A549 (cell line): ENCODE data around the gene CDH22.

Experiments used
- BHLHE40 ChIP-seq: IDR thresholded peaks from 2 replicates; pipeline ENCODE4 v1.6.1; 2012; ENCODE audit warnings: low read depth, low read length, inconsistent platforms
- EP300 ChIP-seq, 2 experiments: fragments of >200 bp; sonication (Bioruptor Twin); formaldehyde crosslinking; IDR thresholded peaks; 2 replicates in 1 of 2; 3 replicates in 1 of 2; pipeline ENCODE4 v1.6.1; 2016 to 2017
- HDAC2 ChIP-seq: fragments of 200-600 bp; sonication (generic); IDR thresholded peaks from 2 replicates; pipeline ENCODE4 v1.6.1; 2016
- HOXA7 ChIP-seq: fragments of 250-450 bp; sonication (Bioruptor Pico); IDR thresholded peaks from 2 replicates; pipeline ENCODE4 v1.5.0; 2020; ENCODE audit warnings: mild to moderate bottlenecking, moderate library complexity
- POLR2A ChIP-seq: IDR thresholded peaks from 2 replicates; pipeline ENCODE4 v1.6.1; 2012; ENCODE audit warnings: mild to moderate bottlenecking, low read length
- RCOR1 ChIP-seq: fragments of 150-350 bp; IDR thresholded peaks from 2 replicates; pipeline ENCODE4 v1.6.1; 2014; ENCODE audit warnings: antibody characterized with exemption, low read length, low read depth
- REST ChIP-seq: fragments of 200-600 bp; sonication (generic); IDR thresholded peaks from 2 replicates; pipeline ENCODE4 v1.6.1; 2016; ENCODE audit warnings: antibody characterized with exemption, mild to moderate bottlenecking, moderate library complexity
- RFX5 ChIP-seq: fragments of 450-650 bp; IDR thresholded peaks from 2 replicates; pipeline ENCODE4 v1.7.1; 2014; ENCODE audit warnings: antibody characterized with exemption, mild to moderate bottlenecking, moderate library complexity
- TF ChIP-seq, protein P1 (sequence below): fragments of >200 bp; sonication (Bioruptor Twin); formaldehyde crosslinking; IDR thresholded peaks from 3 replicates; pipeline ENCODE4 v1.5.1; 2016
- TF ChIP-seq, protein P2 (sequence below): IDR thresholded peaks from 2 replicates; pipeline ENCODE4 v1.6.1; 2012

- TF ChIP-seq RFX5 (no peak), POLR2A (no peak), REST (no peak), RCOR1 (no peak), BHLHE40 (no peak), HOXA7 (CRISPR knock-in tag) (no peak), EP300 (IDR thresholded peaks at IDR 0.05) (no peak), HDAC2 (no peak)
- TF ChIP-seq, protein P1, sequence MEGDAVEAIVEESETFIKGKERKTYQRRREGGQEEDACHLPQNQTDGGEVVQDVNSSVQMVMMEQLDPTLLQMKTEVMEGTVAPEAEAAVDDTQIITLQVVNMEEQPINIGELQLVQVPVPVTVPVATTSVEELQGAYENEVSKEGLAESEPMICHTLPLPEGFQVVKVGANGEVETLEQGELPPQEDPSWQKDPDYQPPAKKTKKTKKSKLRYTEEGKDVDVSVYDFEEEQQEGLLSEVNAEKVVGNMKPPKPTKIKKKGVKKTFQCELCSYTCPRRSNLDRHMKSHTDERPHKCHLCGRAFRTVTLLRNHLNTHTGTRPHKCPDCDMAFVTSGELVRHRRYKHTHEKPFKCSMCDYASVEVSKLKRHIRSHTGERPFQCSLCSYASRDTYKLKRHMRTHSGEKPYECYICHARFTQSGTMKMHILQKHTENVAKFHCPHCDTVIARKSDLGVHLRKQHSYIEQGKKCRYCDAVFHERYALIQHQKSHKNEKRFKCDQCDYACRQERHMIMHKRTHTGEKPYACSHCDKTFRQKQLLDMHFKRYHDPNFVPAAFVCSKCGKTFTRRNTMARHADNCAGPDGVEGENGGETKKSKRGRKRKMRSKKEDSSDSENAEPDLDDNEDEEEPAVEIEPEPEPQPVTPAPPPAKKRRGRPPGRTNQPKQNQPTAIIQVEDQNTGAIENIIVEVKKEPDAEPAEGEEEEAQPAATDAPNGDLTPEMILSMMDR = no peak
- TF ChIP-seq, protein P2, sequence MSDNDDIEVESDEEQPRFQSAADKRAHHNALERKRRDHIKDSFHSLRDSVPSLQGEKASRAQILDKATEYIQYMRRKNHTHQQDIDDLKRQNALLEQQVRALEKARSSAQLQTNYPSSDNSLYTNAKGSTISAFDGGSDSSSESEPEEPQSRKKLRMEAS = no peak
Observed at GRCh38 chr20:46221256-46221833, 87.0 kb downstream of the CDH22 start.
